SK-N-SH (cell line): ENCODE results near the gene THEMIS. TPM values are rescaled to one million over a fixed set of nuclear protein-coding genes. Genes with fewer than 3 reads are reported as not detected.

Source experiments
- CTCF ChIA-PET: fragments of 300-600, 350-600 bp; formaldehyde crosslinking; extraction: SDS; loops from one replicate; lab custom pipeline; 2021; lab: Yijun Ruan, JAX
- POLR2A ChIA-PET: fragments of 350-600 bp; sonication (Branson Sonifier 250); formaldehyde crosslinking; extraction: SDS; loops from one replicate; lab custom pipeline; 2020; ENCODE audit warnings: antibody characterized with exemption, inconsistent platforms; lab: Yijun Ruan, JAX
- DNase-seq: peaks from one replicate; pipeline ENCODE4 v3.0.0; 2012
- H2AFZ ChIP-seq: fragments of 200-600 bp; sonication (generic); 2 replicates; pipeline ENCODE4 v1.8.1; 2016; ENCODE audit warnings: antibody characterized with exemption, mild to moderate bottlenecking, low read depth
- H3F3A ChIP-seq: fragments of 200-600 bp; sonication (generic); replicated peaks from 2 replicates; pipeline ENCODE3; 2016; ENCODE audit warnings: antibody characterized with exemption, mild to moderate bottlenecking; ENCODE audit not compliant: insufficient read depth
- H3K27ac ChIP-seq, 2 experiments: fragments of 200-500 bp in 1 of 2; fragments of 200-600 bp in 1 of 2; sonication (Bioruptor generic) in 1 of 2; sonication (generic), shearing (Covaris generic) in 1 of 2; 2 replicates each; pipeline versions ENCODE4 v1.5.1 to v1.6.1; 2014 to 2016; ENCODE audit warnings: low read depth in 2 of 2, inconsistent platforms in 1 of 2, low read length in 1 of 2, mild to moderate bottlenecking in 1 of 2, mixed read lengths in 1 of 2
- H3K27me3 ChIP-seq: fragments of 200-600 bp; sonication (generic), shearing (Covaris generic); 2 replicates; pipeline ENCODE4 v1.6.1; 2016; ENCODE audit warnings: mixed run types; ENCODE audit not compliant: insufficient read depth
- H3K36me3 ChIP-seq, 2 experiments: fragments of 200-500 bp in 1 of 2; fragments of 200-600 bp in 1 of 2; sonication (Bioruptor generic) in 1 of 2; sonication (generic) in 1 of 2; replicated peaks in 1 of 2; 2 replicates each; pipeline versions ENCODE3 to v1.5.1; 2014 to 2016; ENCODE audit warnings: low read length in 1 of 2, mild to moderate bottlenecking in 1 of 2; ENCODE audit not compliant: insufficient read depth in 2 of 2, control insufficient read depth in 1 of 2
- H3K4me1 ChIP-seq, 2 experiments: fragments of 200-500 bp in 1 of 2; fragments of 200-600 bp in 1 of 2; sonication (Bioruptor generic) in 1 of 2; sonication (generic), shearing (Covaris generic) in 1 of 2; 2 replicates each; pipeline versions ENCODE4 v1.5.1 to v1.6.1; 2014 to 2016; ENCODE audit warnings: low read depth in 1 of 2, low read length in 1 of 2, mixed run types in 1 of 2; ENCODE audit not compliant: insufficient read depth in 2 of 2, control insufficient read depth in 1 of 2
- H3K4me2 ChIP-seq: fragments of 200-600 bp; sonication (generic), shearing (Covaris generic); 2 replicates; pipeline ENCODE4 v1.6.1; 2017; ENCODE audit warnings: mixed run types
- H3K4me3 ChIP-seq, 2 experiments: fragments of 200-500 bp in 1 of 2; fragments of 200-600 bp in 1 of 2; sonication (Bioruptor generic) in 1 of 2; sonication (generic), shearing (Covaris generic) in 1 of 2; 2 replicates each; pipeline versions ENCODE4 v1.5.1 to v1.8.1; 2014 to 2016; ENCODE audit warnings: low read depth in 2 of 2, inconsistent platforms in 1 of 2, low read length in 1 of 2, mild to moderate bottlenecking in 1 of 2, mixed read lengths in 1 of 2, moderate library complexity in 1 of 2
- H3K79me2 ChIP-seq: fragments of 200-600 bp; sonication (generic); 2 replicates; pipeline ENCODE4 v1.8.1; 2017; ENCODE audit warnings: mild to moderate bottlenecking; ENCODE audit not compliant: insufficient read depth
- H3K9ac ChIP-seq: fragments of 200-600 bp; sonication (generic); 2 replicates; pipeline ENCODE4 v1.6.1; 2017; ENCODE audit warnings: mixed run types
- H3K9me2 ChIP-seq: fragments of 200-600 bp; sonication (generic); 2 replicates; pipeline ENCODE4 v1.6.1; 2017; ENCODE audit warnings: mixed run types
- H3K9me3 ChIP-seq: fragments of 200-600 bp; sonication (generic); 2 replicates; pipeline ENCODE4 v1.6.1; 2017; ENCODE audit warnings: mixed run types, mild to moderate bottlenecking, moderate library complexity
- H4K20me1 ChIP-seq: fragments of 200-600 bp; sonication (generic); 2 replicates; pipeline ENCODE4 v1.6.1; 2017; ENCODE audit warnings: mild to moderate bottlenecking, mixed run types; ENCODE audit not compliant: insufficient read depth
- ELF1 ChIP-seq: IDR thresholded peaks from 2 replicates; pipeline ENCODE4 v1.4.0; 2012
- FOXJ3 ChIP-seq: sonication (generic); formaldehyde crosslinking; IDR thresholded peaks from 2 replicates; pipeline ENCODE4 v1.5.1; 2020; ENCODE audit warnings: mild to moderate bottlenecking, missing genetic modification reagents
- FOXM1 ChIP-seq: IDR thresholded peaks from 2 replicates; pipeline ENCODE4 v1.4.0; 2012; ENCODE audit warnings: low read depth, mild to moderate bottlenecking
- MEF2A ChIP-seq: IDR thresholded peaks from 2 replicates; pipeline ENCODE4 v1.4.0; 2012; ENCODE audit warnings: low read depth, borderline replicate concordance
- POLR2AphosphoS5 ChIP-seq: IDR thresholded peaks from 2 replicates; pipeline ENCODE4 v1.6.1; 2012; ENCODE audit warnings: low read depth, low read length
- RAD21 ChIP-seq: IDR thresholded peaks from 2 replicates; pipeline ENCODE4 v1.6.1; 2012; ENCODE audit warnings: mild to moderate bottlenecking, low read length
- RCOR1 ChIP-seq: fragments of 150-350 bp; IDR thresholded peaks from 2 replicates; pipeline ENCODE4 v1.6.1; 2017; ENCODE audit warnings: antibody characterized with exemption, low read length
- TCF12 ChIP-seq: IDR thresholded peaks from 2 replicates; pipeline ENCODE4 v1.4.0; 2012
- TEAD4 ChIP-seq: IDR thresholded peaks from 2 replicates; pipeline ENCODE4 v1.4.0; 2012; ENCODE audit warnings: mild to moderate bottlenecking, borderline replicate concordance; ENCODE audit not compliant: insufficient read depth
- YY1 ChIP-seq: IDR thresholded peaks from 2 replicates; pipeline ENCODE4 v1.4.0; 2012; ENCODE audit warnings: low read depth, mild to moderate bottlenecking
- ZBTB33 ChIP-seq: IDR thresholded peaks from 2 replicates; pipeline ENCODE4 v1.4.0; 2012; ENCODE audit warnings: low read depth, borderline replicate concordance
- WGBS: methylation state at CpG from one replicate; pipeline ENCODE4 v1.1.6; 2017; ENCODE audit warnings: low lambda C conversion rate; 5-methylcytosine and 5-hydroxymethylcytosine counted together
- polyA plus RNA-seq, 3 experiments: library from polyadenylated mRNA; depleted of rRNA; stranded (reverse); fragments of >200 nt; gene quantifications; 2 replicates each; pipeline ENCODE4 v1.2.3, GENCODE V29; 2012
- TF ChIP-seq, protein P1 (sequence below): IDR thresholded peaks from 2 replicates; pipeline ENCODE4 v1.6.1; 2012; ENCODE audit warnings: mild to moderate bottlenecking, low read depth, low read length, moderate library complexity
- TF ChIP-seq, protein P2 (sequence below): fragments of 150-350 bp; IDR thresholded peaks from 2 replicates; pipeline ENCODE4 v1.6.1; 2016; ENCODE audit warnings: mild to moderate bottlenecking, low read depth, low read length
- TF ChIP-seq, protein P3 (sequence below): fragments of 150-350 bp; IDR thresholded peaks from 2 replicates; pipeline ENCODE4 v1.6.1; 2017; ENCODE audit warnings: antibody characterized with exemption, low read length, low read depth, borderline replicate concordance
- TF ChIP-seq, protein P4 (sequence below): IDR thresholded peaks from 2 replicates; pipeline ENCODE4 v1.4.0; 2012; ENCODE audit warnings: low read depth
- TF ChIP-seq, protein P5 (sequence below): fragments of 200-600 bp; sonication (generic); IDR thresholded peaks from 2 replicates; pipeline ENCODE4 v1.6.1; 2017; ENCODE audit warnings: antibody characterized with exemption, mild to moderate bottlenecking, moderate library complexity

The THEMIS gene
- polyA plus RNA-seq, 1 of the 3 experiments (the other 2 are of a cell fraction) = not detected

DNA sequence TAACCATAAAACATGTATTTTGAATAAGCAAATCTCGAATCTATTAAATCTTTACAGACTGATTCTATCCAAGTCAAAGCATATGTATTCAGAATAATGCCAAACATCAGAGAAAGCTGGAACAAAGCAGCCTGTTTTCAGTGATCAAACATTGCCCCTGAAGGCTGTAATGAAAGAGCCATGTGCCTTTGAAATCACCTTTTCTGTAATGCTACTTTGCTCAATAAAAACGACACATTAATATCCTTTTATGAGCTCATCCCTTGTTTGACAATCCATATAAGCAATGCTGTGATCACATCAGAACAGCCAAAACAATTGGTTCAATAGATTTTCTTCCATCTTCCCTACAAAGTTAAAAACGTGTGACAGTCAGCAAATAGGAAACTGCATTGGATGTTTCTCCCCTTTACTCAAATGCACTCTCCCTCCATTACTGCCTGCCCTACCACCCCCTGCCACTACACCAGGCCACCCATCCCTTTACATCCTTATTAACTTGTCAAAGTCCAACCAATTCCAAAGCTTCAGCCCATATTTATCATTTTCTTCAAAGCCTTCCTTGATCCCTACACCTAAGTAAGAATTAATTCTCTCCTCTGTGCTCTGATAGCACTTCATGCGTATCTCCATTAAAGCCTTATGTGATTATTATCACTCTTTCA is 42.0 kb downstream of the THEMIS start:
- Histone ChIP-seq H3K4me3 (no peak overlapping the region), H3K79me2 (no peaks in the 10 kb centered on the region), H3K36me3 (no peaks in the 10 kb centered on the region), H3K9me2 (no peaks in the 10 kb centered on the region), H3K27me3 (no peaks in the 10 kb centered on the region), H3F3A (no peaks in the 10 kb centered on the region), H3K9me3 (no peaks in the 10 kb centered on the region), H3K9ac (no peak overlapping the region), H2AFZ (no peak overlapping the region), H3K4me1 (no peaks in the 10 kb centered on the region), H3K4me2 (no peak overlapping the region), H3K27ac (no peak overlapping the region), H4K20me1 (no peaks in the 10 kb centered on the region)
- CTCF ChIA-PET = interaction anchor here (0.6 kb wide), 1 partner anchor 157 kb away, joined by 3 read pairs; no protein-coding TSS in a partner anchor
- no peak for DNase-seq
- TF ChIP-seq MEF2A (no peak), RCOR1 (no peak), YY1 (no peak), ELF1 (no peak), FOXM1 (no peak), FOXJ3 (no peak), ZBTB33 (no peak), RAD21 (no peak), TEAD4 (no peak), POLR2AphosphoS5 (no peak), TCF12 (no peak)
- TF ChIP-seq, protein P1, sequence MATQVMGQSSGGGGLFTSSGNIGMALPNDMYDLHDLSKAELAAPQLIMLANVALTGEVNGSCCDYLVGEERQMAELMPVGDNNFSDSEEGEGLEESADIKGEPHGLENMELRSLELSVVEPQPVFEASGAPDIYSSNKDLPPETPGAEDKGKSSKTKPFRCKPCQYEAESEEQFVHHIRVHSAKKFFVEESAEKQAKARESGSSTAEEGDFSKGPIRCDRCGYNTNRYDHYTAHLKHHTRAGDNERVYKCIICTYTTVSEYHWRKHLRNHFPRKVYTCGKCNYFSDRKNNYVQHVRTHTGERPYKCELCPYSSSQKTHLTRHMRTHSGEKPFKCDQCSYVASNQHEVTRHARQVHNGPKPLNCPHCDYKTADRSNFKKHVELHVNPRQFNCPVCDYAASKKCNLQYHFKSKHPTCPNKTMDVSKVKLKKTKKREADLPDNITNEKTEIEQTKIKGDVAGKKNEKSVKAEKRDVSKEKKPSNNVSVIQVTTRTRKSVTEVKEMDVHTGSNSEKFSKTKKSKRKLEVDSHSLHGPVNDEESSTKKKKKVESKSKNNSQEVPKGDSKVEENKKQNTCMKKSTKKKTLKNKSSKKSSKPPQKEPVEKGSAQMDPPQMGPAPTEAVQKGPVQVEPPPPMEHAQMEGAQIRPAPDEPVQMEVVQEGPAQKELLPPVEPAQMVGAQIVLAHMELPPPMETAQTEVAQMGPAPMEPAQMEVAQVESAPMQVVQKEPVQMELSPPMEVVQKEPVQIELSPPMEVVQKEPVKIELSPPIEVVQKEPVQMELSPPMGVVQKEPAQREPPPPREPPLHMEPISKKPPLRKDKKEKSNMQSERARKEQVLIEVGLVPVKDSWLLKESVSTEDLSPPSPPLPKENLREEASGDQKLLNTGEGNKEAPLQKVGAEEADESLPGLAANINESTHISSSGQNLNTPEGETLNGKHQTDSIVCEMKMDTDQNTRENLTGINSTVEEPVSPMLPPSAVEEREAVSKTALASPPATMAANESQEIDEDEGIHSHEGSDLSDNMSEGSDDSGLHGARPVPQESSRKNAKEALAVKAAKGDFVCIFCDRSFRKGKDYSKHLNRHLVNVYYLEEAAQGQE = no peak
- TF ChIP-seq, protein P2, sequence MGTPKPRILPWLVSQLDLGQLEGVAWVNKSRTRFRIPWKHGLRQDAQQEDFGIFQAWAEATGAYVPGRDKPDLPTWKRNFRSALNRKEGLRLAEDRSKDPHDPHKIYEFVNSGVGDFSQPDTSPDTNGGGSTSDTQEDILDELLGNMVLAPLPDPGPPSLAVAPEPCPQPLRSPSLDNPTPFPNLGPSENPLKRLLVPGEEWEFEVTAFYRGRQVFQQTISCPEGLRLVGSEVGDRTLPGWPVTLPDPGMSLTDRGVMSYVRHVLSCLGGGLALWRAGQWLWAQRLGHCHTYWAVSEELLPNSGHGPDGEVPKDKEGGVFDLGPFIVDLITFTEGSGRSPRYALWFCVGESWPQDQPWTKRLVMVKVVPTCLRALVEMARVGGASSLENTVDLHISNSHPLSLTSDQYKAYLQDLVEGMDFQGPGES = no peak
- TF ChIP-seq, protein P3, sequence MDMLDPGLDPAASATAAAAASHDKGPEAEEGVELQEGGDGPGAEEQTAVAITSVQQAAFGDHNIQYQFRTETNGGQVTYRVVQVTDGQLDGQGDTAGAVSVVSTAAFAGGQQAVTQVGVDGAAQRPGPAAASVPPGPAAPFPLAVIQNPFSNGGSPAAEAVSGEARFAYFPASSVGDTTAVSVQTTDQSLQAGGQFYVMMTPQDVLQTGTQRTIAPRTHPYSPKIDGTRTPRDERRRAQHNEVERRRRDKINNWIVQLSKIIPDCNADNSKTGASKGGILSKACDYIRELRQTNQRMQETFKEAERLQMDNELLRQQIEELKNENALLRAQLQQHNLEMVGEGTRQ = no peak
- TF ChIP-seq, protein P4, sequence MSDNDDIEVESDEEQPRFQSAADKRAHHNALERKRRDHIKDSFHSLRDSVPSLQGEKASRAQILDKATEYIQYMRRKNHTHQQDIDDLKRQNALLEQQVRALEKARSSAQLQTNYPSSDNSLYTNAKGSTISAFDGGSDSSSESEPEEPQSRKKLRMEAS = no peak
- TF ChIP-seq, protein P5, sequence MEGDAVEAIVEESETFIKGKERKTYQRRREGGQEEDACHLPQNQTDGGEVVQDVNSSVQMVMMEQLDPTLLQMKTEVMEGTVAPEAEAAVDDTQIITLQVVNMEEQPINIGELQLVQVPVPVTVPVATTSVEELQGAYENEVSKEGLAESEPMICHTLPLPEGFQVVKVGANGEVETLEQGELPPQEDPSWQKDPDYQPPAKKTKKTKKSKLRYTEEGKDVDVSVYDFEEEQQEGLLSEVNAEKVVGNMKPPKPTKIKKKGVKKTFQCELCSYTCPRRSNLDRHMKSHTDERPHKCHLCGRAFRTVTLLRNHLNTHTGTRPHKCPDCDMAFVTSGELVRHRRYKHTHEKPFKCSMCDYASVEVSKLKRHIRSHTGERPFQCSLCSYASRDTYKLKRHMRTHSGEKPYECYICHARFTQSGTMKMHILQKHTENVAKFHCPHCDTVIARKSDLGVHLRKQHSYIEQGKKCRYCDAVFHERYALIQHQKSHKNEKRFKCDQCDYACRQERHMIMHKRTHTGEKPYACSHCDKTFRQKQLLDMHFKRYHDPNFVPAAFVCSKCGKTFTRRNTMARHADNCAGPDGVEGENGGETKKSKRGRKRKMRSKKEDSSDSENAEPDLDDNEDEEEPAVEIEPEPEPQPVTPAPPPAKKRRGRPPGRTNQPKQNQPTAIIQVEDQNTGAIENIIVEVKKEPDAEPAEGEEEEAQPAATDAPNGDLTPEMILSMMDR = no peak
- POLR2A ChIA-PET = no interaction called here
- 33% methylated on average over 4 of the region's 4 CpGs for WGBS
